Stimulated activated CD4-positive, alpha-beta T cell treated with anti-CD3 and anti-CD28 coated beads, TNF-alpha, amount 100 ng/mL, for 24 hours (primary cell): Measurements from ENCODE around the gene SPRED2.
A peak's percentile ranks its signal among the peaks of the same experiment; 100 is the strongest.

Source experiments
- DNase-seq, 3 experiments: peaks; one replicate each; pipeline ENCODE4 v3.0.0-alpha.2; 2020; ENCODE audit warnings: low read depth in 3 of 3

SPRED2 gene

GRCh38 chr2:65311049-65311448, 121.3 kb downstream of the SPRED2 start:
- DNase-seq: no peak

DNA sequence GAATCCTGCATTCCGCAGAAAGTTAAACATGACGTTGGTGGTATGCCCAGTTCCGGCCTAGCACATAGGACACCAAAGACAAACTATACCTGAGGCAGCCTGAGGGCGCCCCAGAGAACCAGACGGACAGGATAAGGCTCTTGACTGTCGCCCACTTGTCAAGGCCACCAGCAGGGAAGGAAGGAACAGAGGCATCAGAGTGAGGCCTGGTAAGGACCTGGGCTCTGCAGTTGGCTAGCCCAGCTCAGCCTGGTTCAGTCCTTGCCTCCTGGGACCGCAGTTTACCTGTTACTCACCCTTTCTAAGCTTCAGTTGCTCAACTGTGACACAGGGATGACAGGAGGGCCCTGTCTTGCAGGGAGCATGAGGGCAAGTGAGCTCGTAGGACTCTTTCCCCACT, 122.7 kb downstream of the SPRED2 start:
- no peak for DNase-seq

DNA sequence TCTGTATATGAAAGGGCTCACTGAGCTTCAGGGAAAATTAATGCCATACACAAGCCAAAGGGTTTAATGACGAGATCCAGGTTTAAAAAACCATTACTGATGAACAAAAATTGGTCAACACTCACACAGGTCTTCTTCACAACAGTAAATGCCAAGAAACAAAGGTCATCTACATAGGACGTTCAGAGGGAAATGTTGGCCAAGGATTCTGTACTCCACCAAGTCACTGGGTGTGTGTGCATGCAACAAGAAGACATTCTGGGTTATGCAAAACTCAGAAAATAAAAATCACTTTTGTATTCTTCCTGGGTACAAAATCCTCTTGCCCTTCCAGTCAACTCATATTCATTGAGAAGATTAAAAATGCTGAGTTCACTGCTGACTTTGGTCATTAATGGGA, 126.5 kb downstream of the SPRED2 start:
- no peak for DNase-seq

- DNase-seq: peak; percentile 58 to 78 (median 61)
Observed at GRCh38 chr2:65300761-65301711, 131.4 kb downstream of the SPRED2 start.

DNA sequence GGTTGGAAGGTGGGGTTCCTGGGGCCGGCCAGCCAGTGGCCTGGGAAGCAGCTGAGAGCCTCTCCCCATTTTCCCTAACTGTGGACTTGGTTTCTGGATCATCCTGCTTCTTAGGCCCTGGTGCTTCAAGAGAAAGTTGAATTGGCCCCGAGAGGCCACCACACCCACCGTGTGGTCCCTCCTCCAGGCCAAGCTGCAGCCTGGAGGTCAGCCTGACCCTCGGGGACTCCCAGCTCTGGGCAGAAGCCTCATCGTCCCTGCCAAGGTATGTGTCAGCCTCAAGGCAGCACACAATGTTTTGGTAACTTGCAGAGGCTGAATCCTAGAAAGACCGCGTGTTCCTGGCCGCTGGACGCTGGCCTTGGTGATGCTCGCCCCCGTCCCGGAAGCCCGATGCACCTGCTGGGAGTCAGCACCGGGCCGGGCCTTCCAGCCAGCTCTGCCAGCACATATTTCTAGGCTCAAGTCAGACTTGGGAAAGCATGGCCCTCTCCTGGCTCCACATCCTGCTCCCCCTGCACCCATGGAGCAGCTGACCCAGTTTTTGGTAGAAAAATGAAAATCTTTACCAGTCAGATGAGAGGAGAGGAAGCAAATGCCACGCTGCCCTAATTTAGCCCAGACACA, 132.2 kb downstream of the SPRED2 start:
- DNase-seq: no peak

GRCh38 chr2:65299246-65299645, 133.2 kb downstream of the SPRED2 start:
- peak; percentile 15 to 58 (median 47) for DNase-seq

DNA sequence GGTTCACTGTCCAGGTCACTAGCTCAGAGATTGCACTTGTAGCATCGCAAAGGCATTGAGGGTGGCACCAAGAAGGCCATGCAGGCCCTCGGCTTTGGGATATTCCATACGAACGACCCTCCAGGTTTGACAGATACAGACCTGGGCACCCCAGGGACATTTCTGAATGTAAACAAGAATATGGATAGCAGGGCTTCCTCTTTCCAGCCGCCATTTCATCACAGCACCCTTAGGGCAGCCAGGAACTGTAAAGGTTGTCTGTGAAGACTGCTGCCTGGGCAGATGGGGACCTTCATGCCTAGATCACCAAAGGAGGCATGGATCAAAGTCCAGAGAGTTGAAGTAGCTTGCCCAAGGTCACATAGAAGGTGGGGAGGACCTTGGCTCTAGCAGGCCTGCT, 134.3 kb downstream of the SPRED2 start:
- DNase-seq: no peak

DNA sequence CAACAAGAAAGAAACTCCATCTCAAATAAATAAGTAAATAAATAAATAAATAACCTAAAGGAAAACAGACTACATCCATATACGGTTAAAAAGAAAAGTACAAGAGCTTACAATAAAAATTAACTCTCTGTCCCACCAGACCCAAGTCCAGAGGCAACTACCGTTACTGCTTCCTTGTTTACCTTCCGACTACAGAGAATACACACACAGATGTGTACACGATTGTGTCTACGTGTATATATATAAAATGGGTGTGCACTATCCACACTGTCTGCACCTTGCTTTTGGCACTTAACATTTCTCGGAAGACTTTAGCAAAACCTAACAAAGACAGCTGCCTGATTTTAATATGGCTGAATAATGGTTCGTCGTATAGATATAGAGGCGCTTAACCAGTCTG, 134.9 kb downstream of the SPRED2 start:
- DNase-seq: no peak

DNA sequence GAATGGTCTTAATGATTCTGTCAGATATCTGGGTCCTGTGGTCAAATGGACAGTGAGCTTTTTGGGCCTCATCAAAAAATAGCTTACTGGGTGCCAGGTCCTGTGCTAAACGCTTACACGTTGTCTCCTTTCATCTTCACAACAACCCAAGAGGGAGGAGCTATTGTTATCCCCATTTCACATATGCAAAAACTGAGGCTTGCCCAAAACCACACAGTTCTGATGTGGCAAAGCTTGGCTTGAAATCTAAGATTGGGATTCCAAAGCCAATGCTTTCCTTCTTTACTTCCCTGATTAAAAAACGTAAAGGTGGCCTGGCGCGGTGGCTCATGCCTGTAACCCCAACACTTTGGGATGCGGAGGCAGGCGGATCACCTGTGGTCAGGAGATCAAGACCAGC, 135.4 kb downstream of the SPRED2 start:
- DNase-seq: no peak

- no peak for DNase-seq
Observed at GRCh38 chr2:65294701-65295100, 137.7 kb downstream of the SPRED2 start.

- no peak for DNase-seq
Observed at GRCh38 chr2:65294136-65294535, 138.3 kb downstream of the SPRED2 start.

GRCh38 chr2:65293376-65293775, 139.0 kb downstream of the SPRED2 start:
- DNase-seq: no peak

DNA sequence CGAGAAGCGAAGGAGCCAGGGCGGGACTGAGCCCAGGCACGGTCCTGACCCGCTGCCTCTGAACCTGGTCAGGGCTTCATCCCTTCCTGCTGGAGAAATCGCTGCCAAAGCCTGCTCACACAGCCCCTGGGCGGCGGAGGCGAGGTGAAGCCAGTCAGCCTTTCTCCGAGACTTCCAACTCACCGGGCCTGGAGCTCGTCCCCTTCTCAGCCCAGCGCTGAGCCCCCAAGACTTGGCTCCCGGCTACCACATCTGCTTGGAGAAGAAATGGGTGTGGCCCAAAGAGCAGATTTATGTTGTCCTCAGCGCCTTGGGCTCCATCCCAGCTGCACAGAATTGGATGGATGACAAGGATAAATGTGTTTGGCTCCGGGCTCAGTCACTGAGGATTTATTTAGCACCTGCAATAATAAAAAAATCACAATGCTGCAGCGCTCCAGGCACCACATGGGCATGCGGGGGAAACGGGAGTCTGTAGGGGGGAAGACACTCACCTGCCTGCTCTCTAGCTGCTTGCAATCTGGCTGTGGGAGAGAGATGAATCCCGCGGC, 139.9 kb downstream of the SPRED2 start:
- DNase-seq: no peak

- no peak for DNase-seq
Observed at GRCh38 chr2:65292106-65292400, 140.3 kb downstream of the SPRED2 start.

DNA sequence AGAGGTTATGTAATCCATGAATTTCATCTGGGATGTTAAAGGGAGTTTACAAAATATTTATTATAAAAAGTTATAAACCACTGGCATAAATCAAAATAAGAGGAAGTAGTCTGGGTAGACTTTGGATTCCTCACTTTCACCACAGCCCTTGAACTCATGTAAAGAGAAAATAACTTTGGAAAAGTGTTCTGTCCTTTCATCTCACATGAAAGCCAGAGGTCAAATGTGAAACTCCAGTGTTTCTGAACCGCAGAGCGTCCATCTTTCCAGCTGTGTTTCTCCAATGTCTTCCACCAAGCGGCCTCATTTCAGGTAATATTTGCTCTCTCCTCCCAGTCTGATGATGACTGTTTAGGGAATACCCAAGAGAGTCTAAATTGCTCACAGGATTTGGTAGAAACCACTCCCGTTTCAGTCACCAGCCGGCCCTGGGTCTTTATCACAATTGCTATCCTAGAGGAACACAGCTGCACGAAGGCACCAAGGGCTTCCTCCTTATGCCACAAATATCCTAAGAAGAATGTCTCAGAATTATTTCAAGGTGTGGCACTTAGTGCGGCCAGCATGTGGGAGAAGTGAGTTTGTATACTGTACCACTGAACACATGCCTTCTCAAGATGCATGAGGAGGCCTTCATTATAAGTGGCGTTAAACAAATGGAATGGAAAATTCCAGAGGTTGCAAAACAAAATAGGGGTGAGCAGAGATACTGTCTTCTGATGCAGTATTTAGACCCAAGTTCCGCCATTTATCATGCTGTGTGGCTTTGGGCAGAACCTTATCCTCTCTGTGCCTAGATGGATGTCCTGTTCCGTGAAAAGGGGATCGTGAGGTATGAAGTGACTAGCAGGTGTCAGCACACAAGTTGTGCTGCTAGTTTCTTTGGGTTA, 140.9 kb downstream of the SPRED2 start:
- no peak for DNase-seq

DNA sequence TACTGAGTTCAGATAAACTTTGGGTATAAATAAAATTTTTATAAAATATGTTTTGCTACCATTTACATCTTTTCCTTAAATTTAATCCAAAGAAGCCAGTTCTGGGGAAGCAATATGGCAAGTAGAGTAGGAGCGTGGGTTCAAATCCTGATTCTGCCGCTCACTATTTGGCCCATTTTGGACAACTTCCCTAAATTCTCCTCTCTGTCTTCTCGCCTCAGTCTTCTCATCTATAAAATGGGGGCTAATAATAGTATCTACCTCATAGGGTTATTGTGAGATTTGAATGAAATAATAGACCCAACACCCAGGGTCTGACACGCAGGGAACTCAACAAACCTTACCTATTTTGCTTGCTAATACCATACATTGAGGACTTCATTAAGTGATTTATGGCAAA, 145.0 kb downstream of the SPRED2 start:
- no peak for DNase-seq

GRCh38 chr2:65282477-65283053, 149.8 kb downstream of the SPRED2 start:
- DNase-seq: no peak

GRCh38 chr2:65281627-65282351, 150.6 kb downstream of the SPRED2 start:
- no peak for DNase-seq

- DNase-seq: no peak
Observed at GRCh38 chr2:65279756-65280155, 152.6 kb downstream of the SPRED2 start.

GRCh38 chr2:65278531-65278981, 153.8 kb downstream of the SPRED2 start:
- DNase-seq: no peak
